Colonic mucosa (tissue), 4 donors: ENCODE data around the gene ISYNA1. TPM values are rescaled to one million over a fixed set of nuclear protein-coding genes. Genes with fewer than 3 reads are reported as not detected.

ENCODE experiments used
- DNase-seq: peaks from one replicate; pipeline ENCODE4 v3.0.0-alpha.2; 2020
- H3K27ac ChIP-seq: fragments of 200-600 bp; one replicate; pipeline ENCODE4 v1.8.0; 2021
- H3K27me3 ChIP-seq: fragments of 200-600 bp; one replicate; pipeline ENCODE4 v1.8.0; 2021
- H3K36me3 ChIP-seq: fragments of 200-600 bp; one replicate; pipeline ENCODE4 v1.8.0; 2021
- H3K4me1 ChIP-seq: fragments of 200-600 bp; one replicate; pipeline ENCODE4 v1.8.0; 2021; ENCODE audit warnings: mild to moderate bottlenecking
- H3K4me3 ChIP-seq: fragments of 200-600 bp; one replicate; pipeline ENCODE4 v1.8.0; 2021
- H3K9ac ChIP-seq, 2 donors: one replicate each; pipeline ENCODE4 v1.7.0; 2013; ENCODE audit warnings: control low read depth in 2 of 2, low read depth in 2 of 2, low read length in 2 of 2
- H3K9me3 ChIP-seq: fragments of 200-600 bp; one replicate; pipeline ENCODE4 v1.8.0; 2021
- CTCF ChIP-seq: fragments of 200-600 bp; IDR thresholded peaks from one replicate; pipeline ENCODE4 v1.8.0; 2022; ENCODE audit warnings: antibody characterized with exemption, mild to moderate bottlenecking
- intact Hi-C: fragments of 100-400 bp; cut with DNase I; formaldehyde crosslinking; loops from one replicate; pipeline ENCODE4 v1.14.1; 2022
- total RNA-seq, 2 donors: library from RNA; stranded (reverse); fragmentation: NEBNext Ultra II Directional in 1 of 2; extraction: Animal tissue kit (Norgen Biotek cat#: 25700) in 1 of 2; gene quantifications; one replicate each; pipeline ENCODE4 v1.2.1, GENCODE V29; 2021
- donor health status: healthy.
- donor health status: DM: no; HTN: no; CAD: no.
- donor health status: DM: no; HTN: no; CAD: no.

Gene ISYNA1
- total RNA-seq, 2 donors from 2014 or later, result 17.7 to 25.7 TPM

GRCh38 chr19:18417250-18418028 is 20.5 kb downstream of the ISYNA1 start:
- H3K9me3 ChIP-seq, result no peaks in the 10 kb centered on the region
- no peaks in the 10 kb centered on the region for H3K36me3 ChIP-seq
- intact Hi-C loops, result loop anchor here (10.0 kb wide), 1 partner anchor 213 kb away; the partner anchor contains the start of gene RAB3A
- H3K27ac ChIP-seq, result peak overlapping the region; percentile 79
- peaks cover 13% of the 10 kb centered on the region for H3K27me3 ChIP-seq
- H3K9ac ChIP-seq, result peak overlapping the region; percentile 65 to 81
- H3K4me3 ChIP-seq, result peak overlapping the region; percentile 28
- no peak for TF ChIP-seq CTCF
- peaks cover 28% of the 10 kb centered on the region for H3K4me1 ChIP-seq
- DNase-seq, result peak; percentile 73

GRCh38 chr19:18416778-18417249 is 21.1 kb downstream of the ISYNA1 start:
- Histone ChIP-seq H3K27ac (peak overlapping the region; percentile 79), H3K4me1 (peaks cover 28% of the 10 kb centered on the region), H3K4me3 (peak overlapping the region; percentile 28), H3K36me3 (no peaks in the 10 kb centered on the region), H3K9ac (peak overlapping the region; percentile 65 to 71), H3K9me3 (no peaks in the 10 kb centered on the region), H3K27me3 (peaks cover 13% of the 10 kb centered on the region)
- intact Hi-C loops, result loop anchor here (10.0 kb wide), 1 partner anchor 212 kb away; the partner anchor contains the start of gene RAB3A
- TF ChIP-seq CTCF, result no peak
- peak; percentile 85 for DNase-seq

GRCh38 chr19:18415178-18415867 is 22.6 kb downstream of the ISYNA1 start:
- H3K36me3 ChIP-seq, result no peaks in the 10 kb centered on the region
- no peaks in the 10 kb centered on the region for H3K9me3 ChIP-seq
- peak overlapping the region; percentile 30 to 55 for H3K9ac ChIP-seq
- DNase-seq, result peak; percentile 55
- intact Hi-C loops, result loop anchor here (10.0 kb wide), 1 partner anchor 211 kb away; the partner anchor contains the start of gene RAB3A
- no peak for TF ChIP-seq CTCF
- peaks cover 18% of the 10 kb centered on the region for H3K4me1 ChIP-seq
- no peak overlapping the region for H3K4me3 ChIP-seq
- peak overlapping the region; percentile 79 for H3K27ac ChIP-seq
- H3K27me3 ChIP-seq, result peaks cover 13% of the 10 kb centered on the region

GRCh38 chr19:18414504-18415177 is 23.3 kb downstream of the ISYNA1 start:
- H3K27ac ChIP-seq, result peak overlapping the region; percentile 79
- peak overlapping the region in 1 of 2 donors; percentile 55 for H3K9ac ChIP-seq
- H3K36me3 ChIP-seq, result no peaks in the 10 kb centered on the region
- no peak for TF ChIP-seq CTCF
- H3K27me3 ChIP-seq, result peaks cover 13% of the 10 kb centered on the region
- intact Hi-C loops, result loop anchor here (10.0 kb wide), 1 partner anchor 210 kb away; the partner anchor contains the start of gene RAB3A
- no peak overlapping the region for H3K4me3 ChIP-seq
- no peaks in the 10 kb centered on the region for H3K9me3 ChIP-seq
- peaks cover 17% of the 10 kb centered on the region for H3K4me1 ChIP-seq
- no peak for DNase-seq
